DMS53 treated with DMSO at 0.1 percent for 48 hours (cell line): Measurements from ENCODE around the gene ALKBH6.
"Not testable (repeated sequence)": the region's sequence is repeated elsewhere in the genome, so short reads cannot be mapped to it uniquely, and the experiment has no call there.

Experiments used
- DNase-seq: peaks from one replicate; lab custom pipeline; 2025; ENCODE audit not compliant: unreplicated experiment; lab: John Stamatoyannopoulos, UW

ALKBH6 gene

DNA sequence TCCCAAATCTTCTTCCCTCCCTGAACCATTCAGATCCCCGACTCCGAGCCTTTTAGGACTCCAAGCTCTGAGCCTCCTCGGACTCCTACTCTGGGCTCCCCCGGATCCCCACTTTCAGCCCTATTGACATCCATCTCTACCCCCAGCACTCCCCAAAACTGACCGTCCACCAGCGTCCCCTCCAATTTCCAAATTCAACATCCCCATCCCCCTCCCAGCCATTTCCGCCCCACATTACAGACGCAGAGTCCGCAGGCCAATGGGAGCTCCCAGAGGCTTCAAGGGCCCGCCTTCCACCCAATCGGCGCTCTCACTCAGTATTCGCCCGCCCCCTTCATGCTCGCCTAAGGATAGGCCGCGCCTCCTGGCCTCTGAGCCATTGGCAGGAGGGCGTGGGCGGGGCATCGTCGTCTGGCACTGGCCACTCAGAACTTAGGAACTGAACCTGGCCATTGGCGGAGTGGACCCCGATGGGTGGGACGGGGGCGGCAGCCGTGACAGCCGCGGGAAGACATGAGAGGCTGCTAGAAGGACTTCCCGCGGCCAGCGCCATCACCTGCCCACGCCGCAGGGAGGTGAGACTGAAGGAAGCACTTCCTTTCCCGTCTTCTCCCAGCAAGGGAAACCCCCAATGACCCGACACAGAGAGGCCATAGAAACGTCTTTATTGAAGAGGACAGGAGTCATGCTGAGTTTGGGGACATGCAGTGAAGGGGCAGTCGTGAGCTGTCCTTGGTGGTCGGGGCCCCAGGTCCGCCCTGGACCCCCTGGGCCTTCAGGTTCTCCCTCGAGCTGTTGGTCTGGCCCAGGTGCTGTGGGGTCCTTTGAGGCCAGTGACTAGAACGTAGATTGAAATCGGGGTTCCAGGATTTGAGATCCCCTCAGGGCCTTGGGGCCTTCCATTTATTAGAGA lies at the start of gene ALKBH6:
ALKBH6 (minus strand) TSS at position 202 of the 913 bp plus-strand sequence. CDS start 816 bp downstream, outside the sequence.
- DNase-seq, result peak; percentile 100

GRCh38 chr19:36061367-36061766 lies 47.4 kb upstream of the ALKBH6 start:
- no peak for DNase-seq

DNA sequence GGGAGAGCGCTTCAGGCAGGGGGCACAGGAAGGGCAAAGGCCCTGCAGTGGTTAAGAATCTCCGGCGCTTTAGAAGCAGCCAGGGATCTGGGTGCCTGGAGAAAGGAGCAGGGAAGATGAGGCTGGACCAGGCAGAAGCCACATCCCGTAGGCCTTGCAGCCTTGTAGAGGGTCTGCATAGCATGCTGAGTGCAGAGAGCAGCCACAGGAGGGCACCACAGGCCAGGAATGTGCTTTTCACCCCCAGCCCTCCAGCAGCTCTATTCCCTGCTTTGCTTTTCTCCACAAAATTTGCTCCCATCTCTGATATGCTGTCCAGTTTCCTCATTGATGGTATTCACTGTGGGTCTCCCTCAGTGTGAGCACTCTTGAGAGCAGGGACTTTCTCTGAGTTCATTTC lies 46.4 kb upstream of the ALKBH6 start:
- DNase-seq, result no peak

- no peak for DNase-seq
These were observed 45.3 kb upstream of the ALKBH6 start for GRCh38 chr19:36059180-36059910.

DNA sequence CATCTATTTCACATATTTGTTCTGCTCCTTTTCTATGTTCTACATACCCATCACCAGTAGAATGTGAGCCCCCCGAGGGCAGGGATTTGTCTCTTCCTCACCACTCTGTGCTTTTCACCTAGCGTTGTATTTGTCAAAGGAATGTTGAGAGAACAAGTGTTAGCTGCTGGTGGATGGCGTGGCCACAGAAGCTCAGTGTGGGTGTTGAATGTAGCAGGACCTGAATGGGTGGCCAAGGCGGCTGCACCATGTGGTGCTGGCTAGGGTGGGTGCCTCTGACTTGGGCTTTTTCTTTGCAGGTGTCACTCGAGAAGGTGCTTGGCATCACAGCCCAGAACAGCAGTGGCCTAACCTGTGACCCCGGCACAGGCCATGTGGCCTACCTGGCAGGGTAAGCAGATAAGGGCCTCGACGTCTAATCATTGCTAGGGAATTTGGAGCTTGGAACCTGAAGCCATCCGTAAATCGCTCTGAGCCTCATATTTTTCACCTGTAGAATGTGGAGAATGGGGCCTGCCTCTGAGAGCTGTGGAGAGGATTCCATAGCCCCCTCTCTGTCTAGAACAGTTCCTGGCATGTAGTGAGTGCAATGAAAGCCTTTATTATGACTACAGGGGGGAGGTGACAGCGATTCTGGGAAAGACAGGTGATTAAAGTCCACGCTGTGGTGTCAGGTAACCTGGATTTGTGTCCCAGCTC lies 44.6 kb upstream of the ALKBH6 start:
- DNase-seq, result no peak

GRCh38 chr19:36054733-36055686 lies 41.0 kb upstream of the ALKBH6 start, which contains the start of gene WDR62:
Gene WDR62, plus strand, starts transcription at chr19:36054897. Its CDS starts 75 bp downstream, at chr19:36054972.
- peak; percentile 97 for DNase-seq

GRCh38 chr19:36054119-36054732 lies 40.2 kb upstream of the ALKBH6 start, which contains the start of gene THAP8:
Gene THAP8, minus strand, starts transcription at chr19:36054285. Its CDS starts 68 bp downstream, at chr19:36054217.
- DNase-seq, result peak; percentile 99

DNA sequence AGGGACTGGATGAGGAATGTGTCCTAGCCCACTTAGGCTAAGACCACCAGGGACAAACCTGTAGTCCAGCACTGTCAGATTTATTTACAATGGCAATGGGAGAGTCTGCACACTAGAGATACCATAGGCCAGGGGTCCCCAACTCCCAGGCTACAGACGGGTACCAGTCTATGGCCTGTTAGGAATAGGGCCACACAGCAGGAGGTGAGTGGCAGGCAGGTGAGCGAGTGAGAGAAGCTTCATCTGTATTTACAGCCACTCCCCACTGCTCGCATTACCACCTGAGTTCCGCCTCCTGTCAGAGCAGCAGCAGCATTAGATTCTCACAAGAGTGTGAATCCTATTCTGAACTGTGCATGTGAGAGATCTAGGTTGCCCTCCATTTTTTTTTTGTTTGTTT lies 37.6 kb upstream of the ALKBH6 start:
- no peak for DNase-seq

DNA sequence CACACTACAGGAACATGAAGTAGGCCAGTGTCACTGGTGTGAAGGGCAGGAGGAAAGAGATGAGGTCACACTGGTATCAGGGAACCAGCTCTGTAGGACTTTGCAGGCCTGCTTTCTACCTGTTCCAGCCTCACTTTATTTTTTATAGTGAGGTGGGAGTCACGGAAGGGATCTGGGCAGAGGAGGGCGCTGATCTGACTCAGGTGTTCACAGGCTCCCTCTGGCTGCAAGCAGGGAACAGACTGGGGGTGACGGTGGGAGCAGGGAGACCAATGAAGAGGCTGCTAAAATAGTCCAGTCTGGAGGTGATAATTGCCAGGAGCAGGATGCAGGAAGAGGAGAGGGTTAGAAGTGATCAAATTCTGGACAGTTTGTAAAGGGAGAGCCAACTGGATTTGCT lies 37.2 kb upstream of the ALKBH6 start:
- no peak for DNase-seq

GRCh38 chr19:36049080-36049698 lies 35.2 kb upstream of the ALKBH6 start:
- peak; percentile 22 for DNase-seq

DNA sequence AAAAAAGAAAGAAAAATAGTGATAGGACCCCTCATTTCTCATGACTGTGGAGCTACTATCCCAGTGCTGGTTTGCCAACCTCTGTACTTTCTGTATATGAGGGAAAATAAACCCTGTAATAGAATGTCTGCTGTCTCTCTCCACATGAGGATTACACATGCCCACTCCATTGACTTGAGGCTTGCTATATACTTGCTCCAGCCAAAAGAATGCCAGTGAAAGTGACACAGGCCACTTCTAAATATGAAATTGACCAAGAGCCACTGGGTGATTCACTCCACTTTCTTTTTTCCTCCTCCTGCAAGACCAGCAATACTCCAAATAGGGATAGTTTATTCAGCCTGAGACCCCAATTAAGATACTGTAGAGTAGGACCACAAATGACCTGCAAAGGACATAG lies 33.8 kb upstream of the ALKBH6 start:
- no peak for DNase-seq

DNA sequence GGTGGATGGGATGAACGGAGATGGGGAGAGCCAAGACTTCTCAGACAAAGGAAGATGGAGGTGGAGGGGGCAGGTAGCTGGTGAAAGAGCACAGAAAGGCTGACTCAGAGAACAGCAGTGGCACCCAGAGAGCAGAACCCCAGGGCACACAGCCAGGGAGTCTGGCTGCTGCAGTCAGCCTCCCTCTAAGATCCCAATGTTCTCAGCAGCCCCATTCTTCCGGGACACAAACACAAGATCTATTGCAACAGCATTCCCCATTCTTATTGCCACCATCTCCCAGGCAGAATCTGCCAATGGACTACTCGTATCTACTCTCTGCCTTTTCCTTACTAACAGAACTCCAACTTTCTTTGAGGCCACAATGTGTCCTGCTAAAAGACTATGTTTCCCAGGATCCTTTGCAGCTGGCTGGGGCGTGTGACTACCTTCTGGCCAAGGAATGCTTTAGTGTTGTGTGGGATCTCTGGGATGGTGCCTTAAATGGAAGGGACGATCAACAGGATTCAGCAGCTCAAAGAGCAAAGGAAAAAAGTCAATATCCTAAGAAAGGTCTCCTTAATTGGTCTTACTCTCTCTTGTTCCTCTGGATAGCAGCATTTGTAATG lies 32.5 kb upstream of the ALKBH6 start:
- DNase-seq, result no peak

DNA sequence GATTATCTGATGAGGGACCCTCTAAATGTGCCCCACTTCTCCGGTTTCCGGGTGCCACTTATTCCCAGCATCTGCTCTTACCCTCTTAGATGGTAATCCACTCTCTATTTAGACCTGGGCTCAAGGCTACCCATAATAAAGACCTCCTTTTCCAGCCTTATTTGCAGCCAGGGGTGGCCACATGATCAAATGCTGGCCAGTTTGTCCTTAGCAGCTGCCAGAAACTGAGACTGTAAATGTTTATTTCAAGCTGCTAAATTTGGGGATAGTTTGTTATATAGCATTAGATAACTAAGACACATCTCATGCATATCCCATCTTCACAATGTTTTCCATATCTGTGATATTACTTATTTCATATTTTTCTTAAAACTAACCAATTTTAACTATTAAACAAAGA lies 29.9 kb upstream of the ALKBH6 start:
- no peak for DNase-seq

GRCh38 chr19:36041831-36042230 lies 27.8 kb upstream of the ALKBH6 start:
- DNase-seq, result no peak

DNA sequence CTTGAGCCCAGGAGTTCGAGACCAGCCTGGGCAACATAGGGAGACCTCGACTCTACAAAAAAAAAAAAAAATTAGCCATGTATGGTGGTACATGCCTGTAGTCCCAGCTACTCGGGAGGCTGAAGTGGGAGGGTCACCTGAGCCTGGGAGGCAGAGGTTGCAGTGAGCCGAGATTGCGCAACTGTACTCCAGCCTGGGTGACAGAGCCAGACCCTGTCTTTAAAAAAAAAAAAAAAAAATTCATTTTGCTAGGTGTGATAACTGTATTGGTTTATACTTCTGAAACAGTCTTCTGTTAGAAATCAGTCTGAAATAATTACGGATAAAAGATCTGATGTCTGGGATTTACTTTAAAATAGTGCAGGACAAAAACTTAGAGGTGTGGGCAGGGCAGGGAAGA lies 27.1 kb upstream of the ALKBH6 start:
- not testable (repeated sequence) for DNase-seq

DNA sequence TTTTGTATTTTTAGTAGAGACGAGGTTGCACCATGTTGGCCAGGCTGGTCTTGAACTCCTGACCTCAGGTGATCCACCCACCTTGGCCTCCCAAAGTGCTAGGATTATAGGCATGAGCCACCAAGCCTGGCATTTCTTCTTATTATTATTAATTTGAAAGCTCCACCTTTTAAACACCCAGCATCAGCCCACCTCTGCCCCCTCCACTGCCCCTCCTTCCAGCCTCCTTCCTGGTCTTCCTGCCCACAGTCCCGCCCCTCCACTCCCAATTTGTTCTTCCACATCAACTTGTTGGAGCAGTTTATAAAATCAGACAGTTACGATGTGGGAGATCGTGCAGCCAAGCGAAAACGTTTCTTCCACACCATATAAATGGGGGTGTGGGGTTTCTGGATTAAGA lies 26.5 kb upstream of the ALKBH6 start:
- DNase-seq, result no peak

DNA sequence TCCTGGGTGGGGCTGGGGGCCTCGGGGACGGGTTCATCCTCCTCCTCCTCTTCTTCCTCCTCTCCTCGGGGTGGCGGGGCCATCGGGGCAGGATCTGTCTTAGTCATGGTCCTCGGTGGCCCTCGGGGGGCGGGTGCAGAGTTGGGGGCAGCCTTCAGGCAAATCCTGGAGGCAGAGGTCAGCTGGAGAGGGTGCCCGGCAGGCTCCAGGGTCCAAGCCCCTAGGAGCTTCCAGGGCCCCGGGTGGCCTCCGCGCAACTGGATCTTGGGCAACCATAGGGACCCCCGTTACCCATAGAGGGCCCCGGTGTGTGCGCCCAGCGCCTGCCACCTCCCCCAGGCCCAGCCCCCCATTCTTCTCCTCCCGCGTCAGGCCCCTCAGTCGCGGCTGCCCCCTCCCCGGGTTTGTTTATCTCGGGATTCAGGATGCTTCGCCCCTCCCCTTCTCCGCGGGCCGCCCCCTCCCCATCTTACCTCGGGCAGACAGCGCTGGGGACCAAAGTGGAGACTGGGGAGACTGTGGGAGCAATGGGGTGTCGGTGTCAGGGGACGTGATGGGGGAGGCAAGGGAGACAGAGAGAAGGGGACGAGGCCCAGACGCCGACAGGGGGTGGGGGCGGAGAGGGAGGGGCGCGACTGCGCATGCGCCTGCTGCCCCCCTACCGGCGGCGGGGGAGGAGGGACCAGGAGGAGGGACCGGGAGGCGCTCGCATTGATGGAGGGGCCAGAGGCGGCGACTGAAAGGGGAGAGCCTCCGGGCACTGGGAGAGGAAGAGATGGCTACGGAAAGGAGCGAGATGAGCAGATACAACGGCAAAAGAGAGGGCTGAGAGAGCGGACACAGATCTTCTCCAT lies 18.5 kb upstream of the ALKBH6 start, which contains the start of gene CLIP3:
CLIP3 (minus strand) TSS at position 623 of the 854 bp plus-strand sequence; CDS start at position 107, 516 bp downstream.
- DNase-seq, result peak; percentile 17

GRCh38 chr19:36031308-36031707 lies 17.3 kb upstream of the ALKBH6 start:
- no peak for DNase-seq
